DND-41 (cell line): ENCODE data around the gene HHEX.

Experiments
- ATAC-seq: fragments of 200-7000 bp; cut with Tn5 transposase; 3 replicates; pipeline ENCODE4 v1.9.1; 2021; ENCODE audit warnings: low read depth; ENCODE audit not compliant: insufficient read depth
- DNase-seq: peaks from one replicate; pipeline ENCODE4 v3.0.0-alpha.2; 2020
- H2AFZ ChIP-seq: 2 replicates; pipeline ENCODE4 v1.6.0; 2012; ENCODE audit warnings: low read depth, low read length
- H3K27ac ChIP-seq: 2 replicates; pipeline ENCODE4 v1.5.1; 2012; ENCODE audit warnings: low read length, inconsistent platforms
- H3K27me3 ChIP-seq: fragments of 200-600 bp; sonication (generic); 2 replicates; pipeline ENCODE4 v1.6.0; 2012; ENCODE audit warnings: low read length, mild to moderate bottlenecking, inconsistent platforms; ENCODE audit not compliant: insufficient read depth, poor library complexity
- H3K36me3 ChIP-seq: 2 replicates; pipeline ENCODE4 v1.5.1; 2012; ENCODE audit warnings: low read length, inconsistent platforms; ENCODE audit not compliant: insufficient read depth
- H3K4me1 ChIP-seq: 2 replicates; pipeline ENCODE4 v1.5.1; 2012; ENCODE audit warnings: mild to moderate bottlenecking, low read length; ENCODE audit not compliant: insufficient read depth
- H3K4me2 ChIP-seq: 2 replicates; pipeline ENCODE4 v1.6.0; 2012; ENCODE audit warnings: mild to moderate bottlenecking, moderate library complexity, low read length, inconsistent platforms; ENCODE audit not compliant: insufficient read depth
- H3K4me3 ChIP-seq, 2 experiments: fragments of 200-600 bp in 1 of 2; shearing (Covaris generic) in 1 of 2; 2 replicates each; pipeline ENCODE4 v1.5.1; 2012 to 2016; ENCODE audit warnings: inconsistent platforms in 2 of 2, low read length in 2 of 2, mild to moderate bottlenecking in 2 of 2, low read depth in 1 of 2, moderate library complexity in 1 of 2
- H3K79me2 ChIP-seq: 2 replicates; pipeline ENCODE4 v1.6.0; 2012; ENCODE audit warnings: low read length, inconsistent platforms; ENCODE audit not compliant: insufficient read depth
- H3K9ac ChIP-seq: 2 replicates; pipeline ENCODE4 v1.6.0; 2012; ENCODE audit warnings: low read depth, mild to moderate bottlenecking, inconsistent platforms, low read length, moderate library complexity
- H3K9me3 ChIP-seq: 2 replicates; pipeline ENCODE4 v1.5.1; 2012; ENCODE audit warnings: low read length, moderate library complexity, mild to moderate bottlenecking, inconsistent platforms; ENCODE audit not compliant: insufficient read depth, severe bottlenecking
- H4K20me1 ChIP-seq: 2 replicates; pipeline ENCODE4 v1.6.0; 2012; ENCODE audit warnings: low read length; ENCODE audit not compliant: insufficient read depth
- EZH2 ChIP-seq: IDR thresholded peaks from 3 replicates; pipeline ENCODE4 v1.6.1; 2012; ENCODE audit warnings: borderline replicate concordance, low read depth, mild to moderate bottlenecking, moderate library complexity, low read length, inconsistent platforms; ENCODE audit not compliant: severe bottlenecking
- TF ChIP-seq, protein P1 (sequence below): IDR thresholded peaks from 2 replicates; pipeline ENCODE4 v1.5.1; 2012; ENCODE audit warnings: borderline replicate concordance, low read length, moderate library complexity, mild to moderate bottlenecking; ENCODE audit not compliant: poor library complexity, severe bottlenecking; ENCODE audit errors: extremely low read depth

The HHEX gene

DNA sequence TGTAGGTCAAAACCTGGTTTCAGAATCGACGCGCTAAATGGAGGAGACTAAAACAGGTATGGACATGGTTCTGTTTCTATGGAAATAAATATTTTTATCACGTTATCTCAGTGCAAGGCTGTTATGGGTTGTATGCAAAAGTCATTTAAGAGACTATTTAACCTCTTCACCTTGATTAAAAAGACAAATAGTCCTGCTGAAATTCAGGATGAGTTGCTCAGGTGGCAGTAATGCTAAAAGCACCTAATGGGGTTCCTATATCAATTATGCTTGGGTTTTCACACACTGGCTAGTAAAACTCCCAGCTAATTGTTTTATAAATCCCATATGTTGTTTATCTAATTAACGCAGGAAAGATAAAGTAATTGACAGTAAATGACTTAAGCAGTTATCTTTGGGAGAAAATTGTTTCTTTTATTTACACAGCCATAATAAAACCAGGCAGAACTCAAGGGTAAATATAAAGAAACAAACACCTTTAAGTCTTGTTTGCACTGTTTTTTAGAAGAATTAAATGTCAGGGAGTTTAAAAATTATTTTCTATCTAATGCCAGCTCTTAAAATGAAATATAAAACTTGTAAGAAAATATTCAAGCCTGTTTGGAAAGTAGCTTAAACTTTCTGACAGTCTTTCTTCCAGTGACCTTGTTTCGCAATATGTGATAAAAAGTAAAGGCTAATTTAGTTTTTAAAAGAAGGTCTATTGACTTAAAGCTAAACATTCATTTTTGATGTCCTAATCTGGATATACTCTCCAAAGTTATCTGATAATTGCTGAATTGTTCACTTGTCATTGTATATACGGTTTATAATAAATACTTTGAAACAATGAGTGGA, 3.2 kb downstream of the HHEX start:
- Histone ChIP-seq H3K36me3 (no peaks in the 10 kb centered on the region), H3K4me3 (no peak overlapping the region), H3K9me3 (no peaks in the 10 kb centered on the region), H3K4me1 (peaks cover 32% of the 10 kb centered on the region), H3K4me2 (no peak overlapping the region), H3K27ac (no peak overlapping the region), H3K9ac (no peak overlapping the region), H4K20me1 (no peaks in the 10 kb centered on the region), H3K79me2 (no peaks in the 10 kb centered on the region), H3K27me3 (peaks cover 22% of the 10 kb centered on the region), H2AFZ (no peak overlapping the region)
- no peak for ATAC-seq
- TF ChIP-seq EZH2 = no peak
- TF ChIP-seq, protein P1, sequence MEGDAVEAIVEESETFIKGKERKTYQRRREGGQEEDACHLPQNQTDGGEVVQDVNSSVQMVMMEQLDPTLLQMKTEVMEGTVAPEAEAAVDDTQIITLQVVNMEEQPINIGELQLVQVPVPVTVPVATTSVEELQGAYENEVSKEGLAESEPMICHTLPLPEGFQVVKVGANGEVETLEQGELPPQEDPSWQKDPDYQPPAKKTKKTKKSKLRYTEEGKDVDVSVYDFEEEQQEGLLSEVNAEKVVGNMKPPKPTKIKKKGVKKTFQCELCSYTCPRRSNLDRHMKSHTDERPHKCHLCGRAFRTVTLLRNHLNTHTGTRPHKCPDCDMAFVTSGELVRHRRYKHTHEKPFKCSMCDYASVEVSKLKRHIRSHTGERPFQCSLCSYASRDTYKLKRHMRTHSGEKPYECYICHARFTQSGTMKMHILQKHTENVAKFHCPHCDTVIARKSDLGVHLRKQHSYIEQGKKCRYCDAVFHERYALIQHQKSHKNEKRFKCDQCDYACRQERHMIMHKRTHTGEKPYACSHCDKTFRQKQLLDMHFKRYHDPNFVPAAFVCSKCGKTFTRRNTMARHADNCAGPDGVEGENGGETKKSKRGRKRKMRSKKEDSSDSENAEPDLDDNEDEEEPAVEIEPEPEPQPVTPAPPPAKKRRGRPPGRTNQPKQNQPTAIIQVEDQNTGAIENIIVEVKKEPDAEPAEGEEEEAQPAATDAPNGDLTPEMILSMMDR = no peak
- DNase-seq = no peak

- H4K20me1 ChIP-seq = no peaks in the 10 kb centered on the region
- no peak overlapping the region for H3K27ac ChIP-seq
- H3K9ac ChIP-seq = no peak overlapping the region
- no peaks in the 10 kb centered on the region for H3K36me3 ChIP-seq
- ATAC-seq = no peak
- H3K4me2 ChIP-seq = no peak overlapping the region
- TF ChIP-seq, protein P1 = no peak
- no peak for TF ChIP-seq EZH2
- H3K4me3 ChIP-seq = no peak overlapping the region
- no peak overlapping the region for H2AFZ ChIP-seq
- H3K4me1 ChIP-seq = peaks cover 38% of the 10 kb centered on the region
- no peak for DNase-seq
- H3K79me2 ChIP-seq = no peaks in the 10 kb centered on the region
- H3K9me3 ChIP-seq = no peaks in the 10 kb centered on the region
- H3K27me3 ChIP-seq = peaks cover 22% of the 10 kb centered on the region
These were observed 3.8 kb downstream of the HHEX start for GRCh38 chr10:92693534-92693893.

- ATAC-seq (no peak), DNase-seq (no peak)
- Histone ChIP-seq H3K4me3 (no peak overlapping the region), H3K4me1 (peaks cover 38% of the 10 kb centered on the region), H4K20me1 (no peaks in the 10 kb centered on the region), H3K27me3 (peaks cover under 1% of the 10 kb centered on the region), H3K79me2 (peaks cover 6% of the 10 kb centered on the region; the same call in 1 of the 2 replicates), H2AFZ (no peak overlapping the region), H3K4me2 (no peak overlapping the region), H3K9ac (no peak overlapping the region), H3K36me3 (no peaks in the 10 kb centered on the region), H3K27ac (no peak overlapping the region), H3K9me3 (no peaks in the 10 kb centered on the region)
- TF ChIP-seq, protein P1 = no peak
- no peak for TF ChIP-seq EZH2
These were observed 6.2 kb downstream of the HHEX start for GRCh38 chr10:92695679-92696605.
